GM23248 (cell line): ENCODE results near the gene NKX2-8. TPM values are rescaled to one million over a fixed set of nuclear protein-coding genes. Genes with fewer than 3 reads are reported as not detected.

ENCODE experiments used
- DNase-seq: peaks from one replicate; pipeline ENCODE4 v3.0.0-alpha.2; 2015
- H2AFZ ChIP-seq: fragments of 200-600 bp; sonication (generic); 2 replicates; pipeline ENCODE4 v1.6.1; 2016; ENCODE audit warnings: antibody characterized with exemption
- H3F3A ChIP-seq: fragments of 200-600 bp; sonication (generic); 2 replicates; pipeline ENCODE4 v1.6.1; 2016; ENCODE audit warnings: mild to moderate bottlenecking, antibody characterized with exemption, mixed run types; ENCODE audit not compliant: insufficient read depth
- H3K27ac ChIP-seq: fragments of 200-600 bp; sonication (generic); 2 replicates; pipeline ENCODE4 v1.5.1; 2016; ENCODE audit warnings: mild to moderate bottlenecking
- H3K27me3 ChIP-seq: fragments of 200-600 bp; sonication (generic); replicated peaks from 2 replicates; pipeline ENCODE4 v1.6.1; 2016; ENCODE audit warnings: mild to moderate bottlenecking; ENCODE audit not compliant: insufficient read depth
- H3K36me3 ChIP-seq: fragments of 200-600 bp; sonication (generic); 2 replicates; pipeline ENCODE4 v1.6.1; 2016; ENCODE audit warnings: low read depth, mild to moderate bottlenecking
- H3K4me1 ChIP-seq: fragments of 200-600 bp; sonication (generic); 2 replicates; pipeline ENCODE4 v1.6.1; 2016; ENCODE audit warnings: mild to moderate bottlenecking; ENCODE audit not compliant: insufficient read depth
- H3K4me2 ChIP-seq: fragments of 200-600 bp; sonication (generic); one replicate; pipeline ENCODE4 v1.6.1; 2016; ENCODE audit warnings: mild to moderate bottlenecking; ENCODE audit not compliant: unreplicated experiment
- H3K4me3 ChIP-seq: fragments of 200-600 bp; sonication (generic); 2 replicates; pipeline ENCODE4 v1.5.1; 2016; ENCODE audit warnings: mild to moderate bottlenecking
- H3K79me2 ChIP-seq: fragments of 200-600 bp; sonication (generic); 2 replicates; pipeline ENCODE4 v1.6.1; 2016; ENCODE audit warnings: mild to moderate bottlenecking; ENCODE audit not compliant: insufficient read depth
- H3K9ac ChIP-seq: fragments of 200-600 bp; sonication (generic); 2 replicates; pipeline ENCODE4 v1.6.1; 2016; ENCODE audit warnings: mild to moderate bottlenecking
- H3K9me2 ChIP-seq: fragments of 200-600 bp; sonication (generic); 2 replicates; pipeline ENCODE4 v1.6.1; 2016; ENCODE audit warnings: mixed run types, mild to moderate bottlenecking, moderate library complexity; ENCODE audit not compliant: insufficient read depth
- H3K9me3 ChIP-seq: fragments of 200-600 bp; sonication (generic); one replicate; pipeline ENCODE4 v1.6.1; 2017; ENCODE audit warnings: low read depth
- H4K20me1 ChIP-seq: fragments of 200-600 bp; sonication (generic); 2 replicates; pipeline ENCODE4 v1.6.0; 2016; ENCODE audit not compliant: insufficient read depth
- EZH2 ChIP-seq: fragments of 200-600 bp; sonication (generic); IDR thresholded peaks from 2 replicates; pipeline ENCODE4 v1.6.1; 2018; ENCODE audit warnings: antibody characterized with exemption, mild to moderate bottlenecking; ENCODE audit not compliant: insufficient read depth, poor library complexity, severe bottlenecking
- EZH2phosphoT487 ChIP-seq: fragments of 200-600 bp; sonication (generic); IDR thresholded peaks from 2 replicates; pipeline ENCODE4 v1.6.1; 2018; ENCODE audit warnings: antibody characterized with exemption, moderate library complexity, mild to moderate bottlenecking, low read depth; ENCODE audit not compliant: insufficient read depth
- WGBS, 2 experiments: methylation state at CpG; one replicate each; pipeline ENCODE4 v1.1.6; 2015 to 2017; ENCODE audit warnings: low lambda C conversion rate in 2 of 2, low coverage in 1 of 2; ENCODE audit errors: missing lambda C conversion rate in 2 of 2; 5-methylcytosine and 5-hydroxymethylcytosine counted together
- in situ Hi-C: fragments of 300-500 bp; cut with MboI; formaldehyde crosslinking; loops from 2 replicates; pipeline ENCODE4 v1.15.0; 2020
- polyA plus RNA-seq: library from polyadenylated mRNA; unstranded; fragments of >200 nt; fragmentation: Nextera tagmentation; extraction: Ambion mirVana; gene quantifications from 2 replicates; pipeline ENCODE4 v1.2.1, GENCODE V29; 2016
- total RNA-seq: library from RNA; depleted of rRNA; stranded (reverse); fragments of >200 nt; shearing (Covaris generic); gene quantifications from 2 replicates; pipeline ENCODE4 v1.2.3, GENCODE V29; 2014

Gene NKX2-8
- total and polyA plus RNA-seq, 2 experiments from 2014 or later, result not detected

GRCh38 chr14:36579573-36580140 is 2.8 kb downstream of the NKX2-8 start:
- in situ Hi-C loops, result no loop called here
- H3K4me2 ChIP-seq, result no peak overlapping the region
- peaks cover 86% of the 10 kb centered on the region for H3K27me3 ChIP-seq
- TF ChIP-seq EZH2, result no peak
- TF ChIP-seq EZH2phosphoT487, result no peak
- DNase-seq, result no peak
- H4K20me1 ChIP-seq, result no peaks in the 10 kb centered on the region
- H3K9ac ChIP-seq, result no peak overlapping the region
- no peaks in the 10 kb centered on the region for H3K4me1 ChIP-seq
- H2AFZ ChIP-seq, result no peak overlapping the region
- no peak overlapping the region for H3K27ac ChIP-seq
- H3K9me2 ChIP-seq, result no peaks in the 10 kb centered on the region
- H3F3A ChIP-seq, result no peaks in the 10 kb centered on the region
- H3K9me3 ChIP-seq, result no peaks in the 10 kb centered on the region
- no peak overlapping the region for H3K4me3 ChIP-seq
- no peaks in the 10 kb centered on the region for H3K79me2 ChIP-seq
- no peaks in the 10 kb centered on the region for H3K36me3 ChIP-seq
- 5 to 7% methylated on average over 22 of the region's 22 CpGs for WGBS, 2 experiments

- Histone ChIP-seq H3K36me3 (no peaks in the 10 kb centered on the region), H3K79me2 (no peaks in the 10 kb centered on the region), H3K27ac (no peak overlapping the region), H3K27me3 (peaks cover 86% of the 10 kb centered on the region), H3K4me3 (no peak overlapping the region), H3K9me3 (no peaks in the 10 kb centered on the region), H3K4me2 (no peak overlapping the region), H3K4me1 (no peaks in the 10 kb centered on the region), H3K9me2 (no peaks in the 10 kb centered on the region), H2AFZ (no peak overlapping the region), H3K9ac (no peak overlapping the region), H3F3A (no peaks in the 10 kb centered on the region), H4K20me1 (no peaks in the 10 kb centered on the region)
- DNase-seq, result no peak
- 37 to 43% methylated on average over 2 to 4 of the region's 4 CpGs for WGBS, 2 experiments
- in situ Hi-C loops, result no loop called here
- TF ChIP-seq EZH2 (no peak), EZH2phosphoT487 (no peak)
Observed at GRCh38 chr14:36579001-36579555, 3.3 kb downstream of the NKX2-8 start.

DNA sequence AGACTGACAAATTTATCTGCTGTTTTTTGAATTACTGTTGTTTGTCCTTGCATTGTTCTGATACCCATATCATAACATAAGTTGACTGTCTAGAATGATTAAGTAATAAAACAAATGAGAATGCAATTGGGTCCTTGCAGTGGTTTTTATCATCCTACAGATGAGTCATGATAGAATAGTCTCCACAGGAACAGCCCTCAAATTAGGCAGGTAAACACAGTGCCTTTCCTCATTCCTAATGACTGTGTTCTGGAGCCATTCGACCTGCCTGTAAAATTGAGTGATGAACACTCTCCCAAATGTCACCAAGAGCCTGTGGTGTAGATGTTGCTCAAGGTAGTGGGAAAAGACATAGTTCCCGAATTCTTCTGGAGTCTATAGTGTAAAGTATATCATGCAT is 12.3 kb downstream of the NKX2-8 start:
- Histone ChIP-seq H3K4me3 (no peak overlapping the region), H3F3A (no peaks in the 10 kb centered on the region), H3K9me2 (no peaks in the 10 kb centered on the region), H3K27me3 (peaks cover 20% of the 10 kb centered on the region), H3K4me2 (no peak overlapping the region), H3K9me3 (no peaks in the 10 kb centered on the region), H3K79me2 (no peaks in the 10 kb centered on the region), H3K36me3 (no peaks in the 10 kb centered on the region), H3K27ac (no peak overlapping the region), H3K9ac (no peak overlapping the region), H2AFZ (no peak overlapping the region), H4K20me1 (no peaks in the 10 kb centered on the region), H3K4me1 (no peaks in the 10 kb centered on the region)
- 12 to 17% methylated on average over 2 of the region's 2 CpGs for WGBS, 2 experiments
- no peak for DNase-seq
- TF ChIP-seq EZH2phosphoT487 (no peak), EZH2 (no peak)
- in situ Hi-C loops, result no loop called here

DNA sequence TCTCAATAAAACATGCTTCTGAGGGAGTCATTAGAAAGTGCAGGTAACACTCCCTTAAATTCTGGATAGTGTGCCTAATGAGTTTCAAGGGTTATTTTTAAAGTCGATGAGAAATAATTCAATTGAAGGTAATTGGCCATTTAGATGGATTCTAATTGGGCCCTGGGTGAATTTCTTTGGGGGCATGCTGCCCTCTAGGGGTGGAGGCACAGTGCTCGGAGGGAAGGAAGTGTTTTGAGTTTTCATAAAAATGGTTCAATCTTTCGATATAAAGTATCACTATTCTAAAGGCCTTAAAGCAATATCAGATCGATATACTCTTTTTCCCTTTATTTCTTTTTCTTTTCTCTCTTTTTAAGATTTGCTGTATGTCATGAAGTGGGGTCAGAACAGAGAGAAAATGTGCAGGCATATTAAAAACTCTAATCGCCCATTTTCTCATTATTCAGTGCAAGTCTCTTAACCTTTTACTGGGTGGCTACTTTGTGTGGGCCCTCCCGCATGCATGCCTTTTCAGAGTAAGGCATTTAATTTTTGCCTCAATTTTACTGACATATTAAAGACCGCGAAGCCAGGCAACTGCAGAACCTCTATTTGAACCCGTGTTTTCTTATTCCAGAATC is 25.5 kb downstream of the NKX2-8 start:
- peak; percentile 56 for DNase-seq
- no peaks in the 10 kb centered on the region for H3K9me3 ChIP-seq

More for the DNA sequence above, 25.5 kb downstream of the NKX2-8 start:
- Histone ChIP-seq H4K20me1 (no peaks in the 10 kb centered on the region), H3K36me3 (no peaks in the 10 kb centered on the region), H3K9ac (no peak overlapping the region), H3K27me3 (peaks cover 12% of the 10 kb centered on the region; the same call in 1 of the 2 replicates), H3K79me2 (no peaks in the 10 kb centered on the region), H2AFZ (peak overlapping the region; percentile 60), H3F3A (no peaks in the 10 kb centered on the region), H3K9me2 (no peaks in the 10 kb centered on the region), H3K4me2 (no peak overlapping the region), H3K27ac (no peak overlapping the region), H3K4me3 (no peak overlapping the region), H3K4me1 (no peaks in the 10 kb centered on the region)
- in situ Hi-C loops, result no loop called here
- TF ChIP-seq EZH2phosphoT487, result no peak
- 42% methylated on average over 9 of the region's 9 CpGs for WGBS, 2 experiments
